Astrocyte of the spinal cord (primary cell): ENCODE data around the gene LRRC42.
"Not testable (repeated sequence)": the region's sequence is repeated elsewhere in the genome, so short reads cannot be mapped to it uniquely, and the experiment has no call there.

ENCODE experiments used
- DNase-seq: peaks from one replicate; pipeline ENCODE4 v3.0.0; 2011; ENCODE audit warnings: low read depth, low spot score
- H3K4me3 ChIP-seq: 2 replicates; pipeline ENCODE4 v1.5.1; 2011; ENCODE audit warnings: low read depth, mild to moderate bottlenecking, low read length, moderate library complexity
- CTCF ChIP-seq: IDR thresholded peaks from 2 replicates; pipeline ENCODE4 v1.5.1; 2012; ENCODE audit warnings: low read depth, mild to moderate bottlenecking, low read length, inconsistent platforms
- in situ Hi-C: cut with HindIII; loops from 2 replicates; pipeline ENCODE4 v1.10.0; 2017; ENCODE audit warnings: low sequenced_read_pairs

LRRC42 gene

GRCh38 chr1:53987880-53988279 is 41.7 kb downstream of the LRRC42 start:
- in situ Hi-C loops = no loop called here
- no peak for TF ChIP-seq CTCF
- no peak overlapping the region for H3K4me3 ChIP-seq
- no peak for DNase-seq

- H3K4me3 ChIP-seq = no peak overlapping the region
- TF ChIP-seq CTCF = no peak
- in situ Hi-C loops = no loop called here
- DNase-seq = no peak
Measured at GRCh38 chr1:53992085-53992874, 46.1 kb downstream of the LRRC42 start.

GRCh38 chr1:53994516-53994915 is 48.4 kb downstream of the LRRC42 start:
- DNase-seq, H3K4me3 ChIP-seq, in situ Hi-C loops: not testable (repeated sequence)

GRCh38 chr1:53995683-53996082 is 49.5 kb downstream of the LRRC42 start:
- in situ Hi-C loops = no loop called here
- no peak for TF ChIP-seq CTCF
- no peak for DNase-seq
- H3K4me3 ChIP-seq = no peak overlapping the region

GRCh38 chr1:53998223-53998622 is 52.1 kb downstream of the LRRC42 start:
- H3K4me3 ChIP-seq = no peak overlapping the region
- DNase-seq = no peak
- no peak for TF ChIP-seq CTCF
- in situ Hi-C loops = no loop called here

- no peak for DNase-seq
- no peak overlapping the region for H3K4me3 ChIP-seq
- in situ Hi-C loops = no loop called here
- TF ChIP-seq CTCF = no peak
Measured at GRCh38 chr1:53999920-54000319, 53.8 kb downstream of the LRRC42 start.

GRCh38 chr1:54001591-54001990 is 55.4 kb downstream of the LRRC42 start:
- no peak for DNase-seq
- H3K4me3 ChIP-seq = no peak overlapping the region
- no peak for TF ChIP-seq CTCF
- in situ Hi-C loops = no loop called here
